Activated naive CD4-positive, alpha-beta T cell treated with anti-CD3 and anti-CD28 coated beads, Interleukin-2, amount 50 U/mL, for 24 hours (primary cell): ENCODE data around the gene SYCE1L.
A peak's percentile ranks its signal among the peaks of the same experiment; 100 is the strongest.
"Not testable (repeated sequence)": the region's sequence is repeated elsewhere in the genome, so short reads cannot be mapped to it uniquely, and the experiment has no call there.

Experiments used
- H3K27ac Mint-ChIP-seq: one replicate; pipeline ENCODE4 v1.8.0; 2021; ENCODE audit warnings: mild to moderate bottlenecking, mixed read lengths
- H3K27me3 Mint-ChIP-seq: one replicate; pipeline ENCODE4 v1.8.0; 2021; ENCODE audit warnings: mixed read lengths
- H3K36me3 Mint-ChIP-seq: one replicate; pipeline ENCODE4 v1.8.0; 2021; ENCODE audit warnings: mixed read lengths
- H3K4me1 Mint-ChIP-seq: one replicate; pipeline ENCODE4 v1.8.0; 2021; ENCODE audit warnings: mixed read lengths
- H3K4me3 Mint-ChIP-seq: one replicate; pipeline ENCODE4 v1.8.0; 2021; ENCODE audit warnings: mild to moderate bottlenecking, mixed read lengths
- H3K9me3 Mint-ChIP-seq: one replicate; pipeline ENCODE4 v1.8.0; 2021; ENCODE audit warnings: mixed read lengths

The SYCE1L gene, protein sequence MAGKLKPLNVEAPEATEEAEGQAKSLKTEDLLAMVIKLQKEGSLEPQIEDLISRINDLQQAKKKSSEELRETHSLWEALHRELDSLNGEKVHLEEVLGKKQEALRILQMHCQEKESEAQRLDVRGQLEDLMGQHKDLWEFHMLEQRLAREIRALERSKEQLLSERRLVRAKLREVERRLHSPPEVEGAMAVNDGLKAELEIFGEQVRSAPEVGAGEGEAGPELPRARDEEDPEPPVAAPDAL

DNA sequence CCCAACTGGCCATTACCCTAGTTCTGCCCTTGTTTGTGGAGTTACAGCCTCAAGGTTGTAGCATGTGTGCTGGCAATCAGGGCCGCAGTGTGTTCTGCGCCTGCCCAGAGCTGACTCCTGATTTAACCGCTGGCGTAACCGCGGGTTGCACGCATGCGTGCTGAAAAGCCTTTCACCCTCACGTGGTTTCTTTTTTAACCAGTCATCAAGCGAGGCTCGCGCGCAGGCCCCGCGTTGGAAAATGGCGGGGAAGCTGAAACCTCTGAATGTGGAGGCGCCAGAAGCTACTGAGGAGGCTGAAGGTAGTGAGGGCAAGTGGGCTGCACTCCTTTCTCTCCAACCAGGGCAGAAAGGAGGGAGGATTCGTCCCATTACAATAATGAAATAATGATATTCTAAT, at the start of gene SYCE1L:
SYCE1L (plus strand) TSS at position 198 of the 400 bp plus-strand sequence; CDS start at position 242, 44 bp downstream.
- H3K36me3 Mint-ChIP-seq: peaks cover 4% of the 10 kb centered on the region
- no peaks in the 10 kb centered on the region for H3K9me3 Mint-ChIP-seq
- peaks cover 7% of the 10 kb centered on the region for H3K4me1 Mint-ChIP-seq
- no peaks in the 10 kb centered on the region for H3K27me3 Mint-ChIP-seq
- H3K4me3 Mint-ChIP-seq: no peak within 1 kb of the TSS
- H3K27ac Mint-ChIP-seq: no peak within 1 kb of the TSS

DNA sequence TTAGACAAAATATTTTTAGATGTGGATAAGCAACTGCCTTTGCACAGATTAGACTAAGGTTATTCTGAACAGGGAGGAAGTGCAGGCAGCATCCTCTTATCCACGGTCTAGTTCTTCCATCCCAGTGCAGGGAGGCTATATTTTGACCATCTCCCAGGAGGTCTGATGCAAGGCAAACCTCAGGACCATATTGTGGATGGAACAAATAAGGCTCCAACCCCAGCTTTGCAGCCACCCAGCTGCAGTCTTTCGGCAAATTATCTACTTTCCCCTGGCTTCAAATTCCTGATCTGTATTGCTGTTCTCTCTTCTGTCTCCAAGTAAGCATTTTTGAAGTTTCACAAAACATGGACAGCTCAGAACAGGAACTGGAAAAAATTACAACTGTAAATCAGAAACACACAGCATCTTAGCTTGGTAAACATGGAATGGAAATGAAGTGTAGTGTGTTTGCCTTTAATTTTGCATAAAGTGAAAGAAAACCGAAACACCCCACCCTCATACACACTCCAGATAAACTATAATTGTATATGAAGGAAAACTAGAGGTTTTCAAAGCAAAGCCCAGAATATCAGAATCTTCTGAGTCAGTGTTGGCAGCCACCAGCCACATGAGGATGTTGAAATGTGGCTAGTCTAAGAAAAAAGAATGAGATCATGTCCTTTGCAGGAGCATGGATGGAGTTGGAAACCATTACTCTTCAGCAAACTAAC, 41.7 kb upstream of the SYCE1L start:
- peaks cover 23% of the 10 kb centered on the region for H3K27me3 Mint-ChIP-seq

GRCh38 chr16:77158293-77158692, 40.9 kb upstream of the SYCE1L start:
- Mint-ChIP-seq H3K36me3 (no peaks in the 10 kb centered on the region), H3K27me3 (peaks cover 24% of the 10 kb centered on the region), H3K9me3 (no peaks in the 10 kb centered on the region), H3K4me3 (no peak overlapping the region), H3K27ac (no peak overlapping the region), H3K4me1 (no peaks in the 10 kb centered on the region)

More for the DNA sequence above, 41.7 kb upstream of the SYCE1L start:
- H3K9me3 Mint-ChIP-seq: no peaks in the 10 kb centered on the region
- H3K27ac Mint-ChIP-seq: no peak overlapping the region
- no peaks in the 10 kb centered on the region for H3K36me3 Mint-ChIP-seq
- no peaks in the 10 kb centered on the region for H3K4me1 Mint-ChIP-seq
- H3K4me3 Mint-ChIP-seq: no peak overlapping the region

DNA sequence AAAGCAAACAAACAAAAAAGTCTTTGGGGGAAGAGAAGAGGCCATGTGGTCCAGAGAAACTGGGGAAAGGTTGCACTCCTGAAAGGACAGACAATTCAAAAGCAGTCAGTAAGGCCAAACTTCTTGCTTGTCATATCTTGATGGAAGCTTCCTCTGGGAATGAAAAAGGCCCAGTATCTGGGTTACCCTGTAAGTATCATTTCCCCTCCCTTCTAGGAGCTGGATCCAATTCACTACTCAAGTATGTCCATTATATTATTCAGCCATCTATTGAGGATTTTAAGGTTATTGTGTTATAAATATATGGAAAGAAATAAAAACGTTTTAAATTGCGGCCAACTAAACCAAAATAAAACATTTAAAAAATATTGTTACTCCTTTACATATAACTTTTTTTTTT, 34.2 kb upstream of the SYCE1L start:
- H3K27ac Mint-ChIP-seq: no peak overlapping the region
- no peaks in the 10 kb centered on the region for H3K36me3 Mint-ChIP-seq
- H3K4me1 Mint-ChIP-seq: no peaks in the 10 kb centered on the region
- no peaks in the 10 kb centered on the region for H3K9me3 Mint-ChIP-seq
- peaks cover 19% of the 10 kb centered on the region for H3K27me3 Mint-ChIP-seq
- H3K4me3 Mint-ChIP-seq: no peak overlapping the region

- H3K36me3 Mint-ChIP-seq, H3K4me3 Mint-ChIP-seq, H3K27ac Mint-ChIP-seq, H3K4me1 Mint-ChIP-seq, H3K9me3 Mint-ChIP-seq: not testable (repeated sequence)
- H3K27me3 Mint-ChIP-seq: peaks cover 22% of the 10 kb centered on the region
Measured at GRCh38 chr16:77165536-77166236, 33.5 kb upstream of the SYCE1L start.

- H3K36me3 Mint-ChIP-seq: no peaks in the 10 kb centered on the region
- H3K4me3 Mint-ChIP-seq: no peak overlapping the region
- peaks cover 22% of the 10 kb centered on the region for H3K27me3 Mint-ChIP-seq
- H3K27ac Mint-ChIP-seq: no peak overlapping the region
- H3K9me3 Mint-ChIP-seq: no peaks in the 10 kb centered on the region
- H3K4me1 Mint-ChIP-seq: no peaks in the 10 kb centered on the region
Measured at GRCh38 chr16:77166726-77167125, 32.5 kb upstream of the SYCE1L start.

- Mint-ChIP-seq H3K36me3 (no peaks in the 10 kb centered on the region), H3K27ac (no peak overlapping the region), H3K9me3 (no peaks in the 10 kb centered on the region), H3K4me1 (no peaks in the 10 kb centered on the region), H3K4me3 (no peak overlapping the region), H3K27me3 (peaks cover 20% of the 10 kb centered on the region)
Measured at GRCh38 chr16:77168901-77169300, 30.3 kb upstream of the SYCE1L start.

- H3K27ac Mint-ChIP-seq: no peak overlapping the region
- peaks cover 19% of the 10 kb centered on the region for H3K27me3 Mint-ChIP-seq
- no peak overlapping the region for H3K4me3 Mint-ChIP-seq
- no peaks in the 10 kb centered on the region for H3K4me1 Mint-ChIP-seq
- H3K36me3 Mint-ChIP-seq: no peaks in the 10 kb centered on the region
- no peaks in the 10 kb centered on the region for H3K9me3 Mint-ChIP-seq
Measured at GRCh38 chr16:77169650-77170236, 29.5 kb upstream of the SYCE1L start.

DNA sequence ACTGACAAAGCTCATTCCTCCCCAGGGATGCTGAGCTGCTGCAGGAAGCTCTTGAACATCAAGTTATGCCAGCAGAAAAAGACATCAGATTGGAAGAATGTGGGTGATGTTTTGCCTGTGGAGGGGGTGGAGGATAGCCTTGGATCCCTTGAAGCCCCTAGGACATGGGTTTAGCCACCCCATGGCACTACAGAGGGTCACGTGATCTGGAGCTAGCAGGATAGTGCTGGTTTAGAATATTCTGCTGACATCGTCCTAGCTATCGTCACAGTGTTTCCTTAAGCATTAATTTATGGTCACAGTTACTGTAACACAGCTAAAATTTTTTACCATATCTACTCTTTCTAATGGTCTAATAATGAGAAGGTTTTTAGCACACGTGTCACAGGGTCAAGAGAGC, 28.4 kb upstream of the SYCE1L start:
- Mint-ChIP-seq H3K27me3 (peaks cover 22% of the 10 kb centered on the region), H3K4me1 (no peaks in the 10 kb centered on the region), H3K27ac (no peak overlapping the region), H3K36me3 (no peaks in the 10 kb centered on the region), H3K4me3 (no peak overlapping the region), H3K9me3 (no peaks in the 10 kb centered on the region)

- Mint-ChIP-seq H3K4me3 (no peak overlapping the region), H3K9me3 (no peaks in the 10 kb centered on the region), H3K4me1 (no peaks in the 10 kb centered on the region), H3K27ac (no peak overlapping the region), H3K27me3 (peaks cover 22% of the 10 kb centered on the region), H3K36me3 (no peaks in the 10 kb centered on the region)
Measured at GRCh38 chr16:77171745-77172635, 27.2 kb upstream of the SYCE1L start.

DNA sequence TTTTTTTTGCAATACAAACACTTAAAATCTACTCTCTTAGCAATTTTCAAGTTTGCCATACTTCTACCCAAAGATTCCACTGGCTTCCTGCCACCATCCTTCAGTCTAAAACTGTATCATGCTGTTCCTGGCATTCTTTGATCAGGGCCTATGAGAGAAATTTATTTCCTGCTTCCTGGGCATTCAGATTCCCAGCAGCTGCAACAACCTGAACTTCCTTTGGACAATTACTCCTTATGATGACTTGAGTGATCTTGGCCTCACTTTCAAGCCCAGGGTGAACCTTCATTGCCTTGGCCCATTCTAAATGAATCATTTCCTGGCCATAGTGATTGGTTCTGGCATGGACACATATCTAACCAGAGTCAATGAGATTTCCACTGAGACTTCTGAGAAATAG, 26.3 kb upstream of the SYCE1L start:
- Mint-ChIP-seq H3K4me3 (no peak overlapping the region), H3K27ac (no peak overlapping the region), H3K4me1 (no peaks in the 10 kb centered on the region), H3K9me3 (no peaks in the 10 kb centered on the region), H3K27me3 (peaks cover 22% of the 10 kb centered on the region), H3K36me3 (no peaks in the 10 kb centered on the region)

DNA sequence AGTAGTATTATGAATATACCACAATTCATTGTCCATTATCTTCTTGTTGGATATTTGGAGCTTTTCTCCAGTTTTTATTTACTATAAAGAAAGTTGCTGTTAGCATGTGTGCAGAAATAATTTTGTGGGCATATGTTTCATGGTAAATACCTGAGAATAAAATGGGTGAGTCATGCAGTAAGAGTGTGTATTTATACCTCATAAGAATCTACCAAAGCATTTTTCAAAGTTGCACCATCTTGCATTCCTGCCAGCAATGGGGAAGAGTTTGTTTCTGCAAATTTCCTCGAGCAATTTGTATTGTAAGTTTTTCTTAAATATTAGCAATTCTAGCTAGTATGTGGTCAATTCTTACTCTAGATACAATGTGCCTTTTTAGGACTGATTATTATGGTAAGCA, 16.1 kb upstream of the SYCE1L start:
- Mint-ChIP-seq H3K27me3 (peaks cover 9% of the 10 kb centered on the region), H3K4me1 (no peaks in the 10 kb centered on the region), H3K27ac (no peak overlapping the region), H3K36me3 (no peaks in the 10 kb centered on the region), H3K9me3 (no peaks in the 10 kb centered on the region), H3K4me3 (no peak overlapping the region)

DNA sequence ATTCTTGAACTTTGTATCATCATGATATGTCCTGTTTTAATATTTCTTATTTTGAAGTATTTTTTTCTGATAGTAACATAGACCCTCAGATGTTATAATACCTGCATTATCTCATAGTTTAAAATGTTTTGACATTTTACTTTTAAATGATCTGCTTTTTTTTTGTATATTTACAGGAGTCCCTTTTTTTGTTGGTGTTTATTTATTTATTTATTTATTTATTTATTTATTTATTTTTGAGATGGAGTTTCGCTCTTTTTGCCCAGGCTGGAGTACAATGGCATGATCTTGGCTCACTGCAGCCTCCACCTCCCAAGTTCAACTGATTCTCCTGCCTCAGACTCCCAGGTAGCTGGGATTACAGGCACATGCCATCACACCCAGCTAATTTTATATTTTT, 12.9 kb upstream of the SYCE1L start:
- H3K27ac Mint-ChIP-seq, H3K9me3 Mint-ChIP-seq, H3K27me3 Mint-ChIP-seq, H3K4me3 Mint-ChIP-seq, H3K36me3 Mint-ChIP-seq: not testable (repeated sequence)
- H3K4me1 Mint-ChIP-seq: peaks cover 13% of the 10 kb centered on the region

DNA sequence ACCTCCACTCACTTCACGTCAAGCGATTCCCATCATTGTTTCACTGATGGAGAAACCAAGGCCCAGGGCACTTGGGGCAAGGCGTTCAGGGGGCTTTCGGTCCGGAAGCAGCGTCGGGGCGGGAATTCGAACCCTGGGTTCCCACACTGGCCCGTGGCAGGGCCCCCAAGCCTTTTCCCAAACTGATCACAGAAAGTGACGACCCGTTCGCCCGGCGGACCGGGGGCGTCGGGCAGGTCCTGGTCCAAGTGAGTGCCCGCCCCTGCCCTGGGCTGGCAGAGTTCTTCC, 9.1 kb upstream of the SYCE1L start:
- H3K4me1 Mint-ChIP-seq: peaks cover 44% of the 10 kb centered on the region
- H3K27me3 Mint-ChIP-seq: peaks cover 4% of the 10 kb centered on the region
- peaks cover 22% of the 10 kb centered on the region for H3K36me3 Mint-ChIP-seq
- H3K27ac Mint-ChIP-seq: peak overlapping the region; percentile 99
- peak overlapping the region; percentile 93 for H3K4me3 Mint-ChIP-seq
- H3K9me3 Mint-ChIP-seq: no peaks in the 10 kb centered on the region

DNA sequence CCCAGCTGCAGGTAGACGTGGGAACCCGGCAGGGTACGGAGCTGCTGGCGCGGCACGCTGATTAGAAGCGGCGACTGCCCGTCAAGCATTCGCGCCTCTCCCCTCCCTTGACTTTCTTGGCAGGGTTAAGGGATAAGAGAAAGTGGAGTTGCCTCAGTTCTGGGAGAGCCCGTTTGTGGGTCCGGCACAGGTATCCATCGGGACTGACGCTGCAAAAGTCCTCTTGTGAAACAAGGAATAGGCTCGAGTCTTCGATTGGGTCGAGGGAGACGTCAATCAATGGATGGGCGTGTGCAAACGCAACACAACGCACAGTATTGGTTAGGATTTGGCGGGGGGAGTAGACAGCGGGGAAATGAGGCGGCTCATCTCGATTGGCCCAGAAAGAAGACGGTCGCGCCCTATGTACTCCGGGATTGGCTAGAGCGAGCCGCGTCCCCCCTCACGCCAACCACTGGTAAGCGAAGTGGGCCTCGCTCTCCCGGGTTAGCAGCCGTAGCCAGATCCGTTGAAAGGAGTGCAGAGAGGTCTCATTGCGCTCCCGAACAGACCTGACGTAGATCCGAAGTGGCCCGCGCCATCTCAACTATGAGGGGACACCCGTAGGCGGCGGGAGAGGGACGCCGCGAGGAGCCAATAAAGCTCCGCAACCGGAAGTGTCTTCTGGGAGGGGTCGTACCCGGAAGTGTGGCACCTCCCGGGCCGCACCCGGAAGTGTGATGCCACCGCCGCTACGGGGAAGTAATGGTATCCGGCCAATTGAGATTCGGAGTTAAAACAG, 8.5 kb upstream of the SYCE1L start, which contains the start of gene MON1B:
MON1B (plus strand) TSS at position 713 of the 781 bp plus-strand sequence. CDS start 296 bp downstream, outside the sequence.
- no peaks in the 10 kb centered on the region for H3K9me3 Mint-ChIP-seq
- H3K36me3 Mint-ChIP-seq: peaks cover 22% of the 10 kb centered on the region
- H3K4me1 Mint-ChIP-seq: peaks cover 46% of the 10 kb centered on the region
- H3K4me3 Mint-ChIP-seq: peak within 1 kb of the TSS; percentile 93
- peaks cover 3% of the 10 kb centered on the region for H3K27me3 Mint-ChIP-seq
- peak within 1 kb of the TSS; percentile 99 for H3K27ac Mint-ChIP-seq
